ENCODE results near the gene LITAFD.

DNA sequence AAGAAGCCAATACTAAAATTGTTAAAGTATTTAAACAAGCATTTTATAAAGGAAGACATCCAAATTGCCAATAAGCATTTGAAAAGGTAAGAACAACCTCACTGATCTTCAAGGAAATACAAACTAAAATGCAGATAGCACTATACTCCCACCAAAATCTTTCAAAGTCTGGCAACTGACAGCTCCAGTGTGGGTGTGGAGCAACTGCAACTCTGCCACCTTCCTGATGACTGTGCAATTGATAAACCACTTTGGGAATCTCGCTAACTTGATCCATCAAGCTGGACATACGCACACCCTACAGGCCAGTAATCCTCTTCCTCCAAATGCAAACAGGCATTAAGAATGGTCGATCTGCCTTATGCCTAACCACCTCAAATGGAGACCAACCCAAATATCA is 31.9 kb downstream of the LITAFD start:
- TF ChIP-seq, protein P1, sequence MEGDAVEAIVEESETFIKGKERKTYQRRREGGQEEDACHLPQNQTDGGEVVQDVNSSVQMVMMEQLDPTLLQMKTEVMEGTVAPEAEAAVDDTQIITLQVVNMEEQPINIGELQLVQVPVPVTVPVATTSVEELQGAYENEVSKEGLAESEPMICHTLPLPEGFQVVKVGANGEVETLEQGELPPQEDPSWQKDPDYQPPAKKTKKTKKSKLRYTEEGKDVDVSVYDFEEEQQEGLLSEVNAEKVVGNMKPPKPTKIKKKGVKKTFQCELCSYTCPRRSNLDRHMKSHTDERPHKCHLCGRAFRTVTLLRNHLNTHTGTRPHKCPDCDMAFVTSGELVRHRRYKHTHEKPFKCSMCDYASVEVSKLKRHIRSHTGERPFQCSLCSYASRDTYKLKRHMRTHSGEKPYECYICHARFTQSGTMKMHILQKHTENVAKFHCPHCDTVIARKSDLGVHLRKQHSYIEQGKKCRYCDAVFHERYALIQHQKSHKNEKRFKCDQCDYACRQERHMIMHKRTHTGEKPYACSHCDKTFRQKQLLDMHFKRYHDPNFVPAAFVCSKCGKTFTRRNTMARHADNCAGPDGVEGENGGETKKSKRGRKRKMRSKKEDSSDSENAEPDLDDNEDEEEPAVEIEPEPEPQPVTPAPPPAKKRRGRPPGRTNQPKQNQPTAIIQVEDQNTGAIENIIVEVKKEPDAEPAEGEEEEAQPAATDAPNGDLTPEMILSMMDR (IDR thresholded peaks at IDR 0.05), result no peak
- TF ChIP-seq POLR2A (IDR thresholded peaks at IDR 0.05) (no peak), EP300 (IDR thresholded peaks at IDR 0.05) (no peak)
